GM21367 (cell line): ENCODE data around the gene EML6.

Experiments
- ATAC-seq: cut with Tn5 transposase; IDR thresholded peaks from one replicate; pipeline ENCODE4 v1.9.1; 2021; ENCODE audit not compliant: unreplicated experiment

EML6 gene

DNA sequence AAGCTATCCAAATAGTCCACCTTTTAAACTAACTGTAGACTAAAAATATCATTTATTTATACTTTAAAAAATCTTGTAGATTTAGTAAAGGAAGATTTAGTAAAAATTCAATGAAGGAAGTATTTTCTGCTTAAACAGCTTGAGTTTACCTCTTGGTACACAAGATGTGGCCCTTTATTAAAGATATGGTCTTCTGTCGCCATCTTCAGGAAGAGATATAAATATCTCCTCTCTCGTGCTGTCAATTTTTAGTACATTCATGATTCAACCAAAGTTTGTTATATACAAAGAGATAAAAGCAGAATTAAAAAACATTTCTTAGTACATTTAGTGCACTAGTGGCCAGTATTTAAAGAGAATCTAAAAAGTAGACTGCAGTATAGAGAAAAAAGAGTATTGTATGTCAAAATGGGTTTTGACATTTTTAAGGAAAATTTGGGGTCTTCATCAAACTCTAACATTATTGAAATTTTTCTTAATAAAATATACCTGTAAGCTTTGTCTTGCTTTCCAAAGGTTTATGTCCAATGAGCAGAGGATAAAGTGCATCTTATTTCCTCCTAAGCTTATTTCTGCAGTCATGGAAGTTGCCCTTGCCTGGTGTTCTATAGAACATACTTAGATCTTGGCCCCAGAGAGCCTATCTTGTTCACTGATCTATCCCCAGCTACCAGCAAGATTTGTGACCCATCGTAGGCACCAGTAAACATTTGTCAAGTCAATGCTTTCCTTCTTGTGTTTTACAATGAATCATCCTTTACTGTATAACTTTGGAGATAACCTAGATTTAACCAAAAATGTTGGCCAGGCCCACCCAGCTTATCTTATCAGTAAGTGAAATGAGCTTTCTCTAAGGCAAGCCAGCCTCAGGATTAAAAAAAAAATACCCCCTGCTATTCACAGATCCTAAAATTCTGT, 18.5 kb upstream of the EML6 start:
- ATAC-seq: no peak

DNA sequence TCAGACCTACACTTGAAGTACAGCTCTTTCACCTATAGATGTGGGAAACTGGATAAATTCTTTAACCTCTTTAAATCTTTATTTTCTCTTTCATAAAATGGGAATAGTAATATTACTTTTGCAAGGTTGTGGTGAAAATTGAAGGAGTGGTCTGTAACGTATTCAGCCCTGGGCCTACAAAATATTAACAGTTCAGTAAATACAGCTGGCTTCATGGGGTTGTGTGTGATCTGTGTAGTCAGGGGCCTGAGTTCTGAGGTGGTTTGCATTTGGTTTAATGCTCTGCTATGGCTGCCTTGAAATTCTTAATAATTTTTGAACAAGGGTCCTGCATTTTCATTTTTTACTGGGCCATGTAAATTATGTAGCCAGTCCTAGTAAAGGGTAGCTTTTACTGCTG, 16.8 kb upstream of the EML6 start:
- no peak for ATAC-seq

DNA sequence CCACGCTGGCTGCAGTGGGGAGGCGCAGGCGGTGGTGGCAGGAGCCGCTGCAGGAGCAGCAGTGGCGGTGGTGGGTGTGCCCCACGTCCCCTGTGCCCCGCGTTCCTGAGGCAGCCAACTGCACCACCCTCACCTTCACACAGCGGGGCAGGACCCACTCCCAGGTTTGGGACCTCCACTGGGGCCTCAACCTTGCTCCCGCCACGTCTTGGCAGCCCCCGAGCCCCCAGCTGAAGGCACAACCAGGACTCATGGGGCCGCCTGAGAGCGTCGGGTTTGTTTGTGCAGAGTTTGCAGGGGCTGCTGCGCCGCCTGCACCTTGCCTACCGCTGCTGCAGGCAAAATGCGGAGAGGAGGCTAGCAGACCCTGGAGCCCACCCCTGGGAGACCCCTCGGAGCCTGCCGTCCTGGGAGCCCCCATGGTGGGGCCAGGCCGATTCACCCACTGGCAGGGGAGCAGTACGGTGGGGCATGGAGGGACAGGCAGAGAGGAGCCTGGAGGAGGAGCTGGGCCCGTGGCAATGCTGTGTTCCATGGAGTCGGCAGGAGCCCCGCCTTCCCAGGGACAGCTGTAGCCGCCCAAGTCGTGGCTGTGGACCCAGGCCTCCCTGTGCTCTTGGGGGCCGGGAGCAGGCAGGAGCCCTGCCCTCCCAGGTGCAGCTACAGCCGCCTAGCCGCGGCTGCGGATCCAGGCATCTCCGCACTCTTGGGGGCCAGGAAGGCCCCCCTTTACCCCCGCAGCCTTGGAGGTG, 14.7 kb upstream of the EML6 start:
- ATAC-seq: no peak

DNA sequence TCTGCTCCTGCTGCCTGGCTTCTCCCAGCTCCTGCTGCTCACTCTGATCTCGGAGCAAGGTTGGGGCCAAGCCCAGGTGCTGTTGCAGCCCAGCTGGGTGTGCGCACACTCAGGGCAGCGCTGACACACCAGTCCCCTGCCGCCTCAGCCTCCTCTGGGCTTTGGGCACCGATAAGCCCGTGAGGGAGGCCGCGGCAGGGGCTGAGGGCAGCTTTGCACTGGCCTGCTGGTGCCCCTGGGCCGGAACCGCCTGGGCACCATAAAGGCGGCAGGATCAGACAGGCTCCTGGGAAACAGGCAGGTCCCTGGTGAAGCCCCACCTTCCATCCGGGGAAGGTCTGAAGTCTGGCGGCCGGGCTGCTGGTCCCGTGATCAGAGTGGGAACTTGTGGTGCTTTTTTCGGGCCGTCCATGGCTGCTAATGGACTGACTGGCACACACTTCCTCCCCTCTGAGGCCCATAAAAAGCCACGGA, 14.1 kb upstream of the EML6 start:
- no peak for ATAC-seq

DNA sequence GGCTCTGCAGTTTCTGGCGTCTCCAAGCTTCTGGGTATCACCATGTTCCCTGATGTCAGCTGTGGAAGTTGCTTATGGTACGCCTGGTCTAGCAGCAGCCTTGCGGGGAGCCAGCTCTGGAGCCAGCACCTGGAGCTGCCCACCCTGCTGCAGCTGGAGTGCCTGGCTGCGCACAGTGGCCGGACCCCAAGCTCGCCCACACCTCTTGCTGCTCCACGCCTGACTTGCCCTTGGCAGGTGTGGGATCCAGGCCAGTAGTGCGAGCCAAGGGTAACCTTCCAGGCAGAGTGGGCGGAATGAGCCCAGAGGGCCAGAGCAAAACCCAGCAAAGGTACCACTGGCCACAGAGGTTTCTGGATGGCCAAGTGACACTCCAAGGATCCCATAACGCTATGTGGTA, 13.2 kb upstream of the EML6 start:
- ATAC-seq: no peak

DNA sequence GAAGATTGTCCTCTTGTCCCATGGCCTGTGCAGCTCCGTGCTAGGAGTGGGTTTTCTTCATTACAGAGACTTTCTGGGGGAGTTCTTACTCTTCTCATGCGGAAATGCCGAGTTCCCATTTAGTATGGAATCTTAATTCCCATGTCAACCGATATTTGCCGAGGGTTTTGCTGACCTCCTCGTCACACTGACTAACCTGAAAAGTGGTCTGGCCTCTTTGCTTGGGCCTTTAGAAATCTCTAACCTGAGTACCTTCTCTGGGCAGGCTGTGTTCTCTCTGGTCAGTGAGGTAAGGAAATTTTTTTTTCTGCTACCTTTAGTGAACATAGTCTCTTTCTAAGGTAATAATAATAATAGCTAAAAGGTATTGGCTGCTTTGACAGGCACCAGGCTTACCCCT, 10.9 kb upstream of the EML6 start:
- no peak for ATAC-seq

DNA sequence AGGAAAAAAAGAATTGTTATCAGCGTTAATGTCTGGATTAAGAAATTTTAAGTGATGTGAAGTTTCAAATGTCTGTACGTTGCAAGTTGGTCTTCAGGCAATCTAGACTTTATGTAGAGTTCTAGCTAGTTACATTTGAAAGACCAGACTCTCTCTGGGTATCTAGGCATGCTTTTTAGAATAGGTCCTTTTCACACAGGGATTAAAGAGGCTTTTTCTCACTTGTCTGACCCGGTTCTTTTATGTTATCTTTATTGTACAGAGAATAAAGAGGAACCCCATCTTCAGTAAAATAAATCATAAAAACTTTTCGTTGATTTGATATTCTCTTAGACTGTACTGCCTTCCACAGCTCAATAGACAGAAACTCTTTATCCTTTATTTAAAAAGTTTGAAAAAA, 8.5 kb upstream of the EML6 start:
- no peak for ATAC-seq

DNA sequence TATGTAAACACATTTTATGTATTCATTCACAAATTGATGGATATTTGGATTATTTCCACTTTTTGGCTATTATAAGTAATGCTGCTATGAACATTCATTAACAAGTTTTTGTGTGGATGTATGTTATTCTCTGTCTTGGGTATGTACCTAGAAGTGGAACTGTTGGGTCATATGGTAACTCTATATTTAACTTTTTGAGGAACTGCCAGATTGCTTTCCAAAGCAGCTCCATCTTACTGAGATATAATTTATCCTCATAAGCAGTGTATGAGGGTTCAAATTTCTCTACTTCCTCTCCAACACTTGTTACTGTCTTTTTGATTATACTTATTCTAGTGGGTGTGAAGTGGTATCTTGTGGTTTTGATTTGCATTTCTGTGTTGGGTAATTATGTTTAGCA, 7.1 kb upstream of the EML6 start:
- no peak for ATAC-seq

DNA sequence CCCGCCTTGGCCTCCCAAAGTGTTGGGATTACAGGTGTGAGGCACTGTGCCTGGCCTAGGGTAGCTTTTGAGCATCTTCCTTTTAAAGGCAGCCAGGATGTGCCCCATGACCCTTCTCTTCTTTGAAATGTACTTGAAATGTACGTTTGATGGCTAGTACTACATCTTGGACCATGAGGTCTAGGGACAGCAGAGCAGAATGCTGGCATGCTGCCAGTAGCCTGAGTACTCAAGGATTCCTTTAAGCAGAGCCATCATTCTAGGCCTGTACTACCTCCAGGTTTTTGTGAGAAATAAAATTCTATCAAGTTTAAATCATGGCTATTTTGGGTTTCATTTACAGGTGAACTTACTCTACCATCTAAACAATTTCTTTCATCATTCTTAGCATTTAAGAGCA, 2.9 kb upstream of the EML6 start:
- no peak for ATAC-seq

DNA sequence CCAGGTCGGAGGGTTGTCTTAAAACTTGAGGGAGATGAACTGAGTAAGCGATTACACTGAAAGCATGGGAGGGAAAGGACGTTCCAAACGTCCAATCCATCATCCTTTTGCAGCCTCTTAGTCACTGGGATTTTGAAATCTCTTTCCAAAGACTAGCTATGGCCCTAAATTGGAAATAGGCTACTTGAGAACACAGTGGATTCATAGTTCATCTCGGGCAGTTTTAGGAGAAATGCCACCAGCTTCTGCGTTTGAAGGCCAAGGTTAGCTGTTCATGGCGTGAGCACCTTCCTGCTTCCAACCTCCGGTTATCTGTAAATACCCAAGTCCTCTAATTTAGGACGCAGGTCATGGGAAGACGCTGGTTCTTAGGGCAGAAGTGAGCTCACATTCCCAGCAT, 821 bp upstream of the EML6 start:
- no peak for ATAC-seq

DNA sequence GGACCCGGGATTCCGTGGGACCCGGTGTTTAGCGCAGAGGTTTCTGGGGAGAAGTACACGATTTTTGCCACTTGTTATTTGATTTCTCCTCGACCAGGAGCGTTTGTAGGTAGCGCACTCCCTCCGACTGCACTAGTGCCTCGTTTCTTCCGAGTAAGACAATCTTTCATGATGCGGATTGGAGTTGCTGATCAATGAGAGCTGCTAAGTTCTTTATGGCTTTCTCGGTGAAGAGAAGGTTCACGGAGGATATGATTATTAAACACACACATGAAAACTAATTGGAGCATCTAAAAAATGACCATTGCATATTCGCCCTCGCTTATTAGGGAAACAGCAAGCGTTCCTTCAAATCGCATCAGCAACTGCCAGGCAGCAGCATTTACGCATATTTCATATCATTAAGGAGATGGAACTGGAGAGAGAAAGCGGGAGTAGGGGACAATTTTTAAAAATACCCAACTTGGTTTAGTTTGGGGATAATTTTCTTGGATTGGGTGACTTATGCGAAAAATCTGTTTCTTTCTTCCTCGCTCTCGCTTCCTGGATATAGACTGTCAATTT, 616 bp downstream of the EML6 start:
- ATAC-seq: no peak

DNA sequence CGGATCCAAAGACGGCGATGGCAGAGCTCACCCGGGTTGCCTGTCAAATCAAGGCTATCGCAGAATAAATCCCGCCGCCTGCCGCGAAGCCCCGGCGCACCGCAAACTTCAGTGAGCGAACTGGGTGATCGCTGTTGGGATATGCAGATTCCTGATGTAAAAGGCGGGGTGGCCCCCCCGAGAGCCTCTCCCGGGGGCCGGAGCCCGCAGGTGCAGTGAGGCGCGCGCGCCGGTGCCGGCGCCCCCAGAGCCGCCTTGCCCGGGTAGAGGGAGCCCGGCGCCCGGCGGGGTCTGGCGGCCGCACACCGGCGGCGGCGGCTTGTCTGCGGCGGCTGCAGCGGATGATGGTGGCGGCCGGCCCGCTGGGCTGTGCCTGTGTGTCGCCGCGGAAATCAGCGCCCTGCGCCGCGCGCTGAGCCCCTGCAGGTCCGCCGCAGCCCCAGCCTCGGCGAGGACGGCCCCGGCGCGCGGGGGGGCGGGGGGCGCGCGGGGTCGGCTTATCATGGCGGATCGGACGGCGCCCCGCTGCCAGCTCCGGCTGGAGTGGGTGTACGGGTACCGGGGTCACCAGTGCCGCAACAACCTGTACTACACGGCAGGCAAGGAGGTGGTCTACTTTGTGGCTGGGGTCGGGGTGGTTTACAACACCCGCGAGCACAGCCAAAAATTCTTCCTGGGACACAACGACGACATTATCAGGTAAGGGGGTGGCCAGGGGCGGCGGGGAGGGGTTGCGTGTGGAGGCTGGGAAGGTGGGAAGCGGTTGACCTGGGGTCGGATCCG, 1.3 kb downstream of the EML6 start:
- no peak for ATAC-seq

DNA sequence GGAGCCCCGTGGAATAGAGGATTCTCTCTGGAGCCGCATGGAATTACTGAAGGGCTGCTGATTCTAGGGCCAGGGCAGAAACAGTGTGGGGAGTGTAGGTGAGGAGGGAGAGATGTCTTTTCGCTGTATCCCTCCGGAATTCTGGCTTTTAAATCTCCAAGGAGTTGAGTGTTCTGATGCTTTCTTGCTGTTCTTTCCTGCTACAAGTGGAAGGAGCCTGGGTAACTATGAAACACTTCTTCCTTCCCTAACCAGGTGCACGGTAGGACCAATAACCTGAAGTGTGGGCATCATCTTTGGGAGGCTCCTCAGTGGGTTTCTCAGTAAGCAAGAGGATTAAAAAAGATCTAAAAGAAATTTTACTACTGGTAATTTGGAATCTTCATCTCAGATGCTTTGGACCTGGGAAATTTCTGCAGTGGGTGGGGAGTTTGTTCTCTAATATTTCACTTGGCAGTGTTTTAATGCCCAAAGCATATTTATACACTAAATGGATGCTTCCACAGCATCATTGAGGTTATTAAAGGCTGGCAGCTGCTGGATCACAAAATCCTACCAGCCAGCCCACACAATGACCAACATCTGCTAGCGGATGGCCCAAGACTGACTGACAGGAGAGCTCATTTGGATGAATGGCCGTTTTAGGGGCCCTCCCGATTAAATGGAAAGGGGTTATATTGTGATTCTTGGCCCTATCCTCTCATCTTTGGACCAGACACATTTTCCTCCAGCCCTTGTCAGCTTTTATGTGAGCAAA, 2.1 kb downstream of the EML6 start:
- no peak for ATAC-seq

DNA sequence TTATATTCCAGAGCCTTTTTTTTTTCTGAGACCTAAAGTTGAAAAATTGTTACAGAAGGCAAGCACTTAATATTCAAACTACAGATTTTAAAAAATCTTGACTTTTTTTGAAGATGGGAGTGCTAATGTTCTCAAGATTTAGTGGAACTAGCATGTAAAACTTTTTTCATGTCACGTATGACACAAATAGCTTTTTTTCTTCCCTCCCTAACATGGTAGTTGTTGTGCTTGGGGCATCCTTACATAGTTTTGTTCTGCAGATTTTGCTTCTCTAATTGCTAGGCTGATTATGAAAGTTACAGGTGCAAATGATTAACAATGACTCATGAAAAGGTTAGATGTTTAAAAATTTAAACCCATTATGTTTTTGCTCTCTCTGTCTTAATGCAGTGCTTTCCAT, 3.0 kb downstream of the EML6 start:
- ATAC-seq: no peak

DNA sequence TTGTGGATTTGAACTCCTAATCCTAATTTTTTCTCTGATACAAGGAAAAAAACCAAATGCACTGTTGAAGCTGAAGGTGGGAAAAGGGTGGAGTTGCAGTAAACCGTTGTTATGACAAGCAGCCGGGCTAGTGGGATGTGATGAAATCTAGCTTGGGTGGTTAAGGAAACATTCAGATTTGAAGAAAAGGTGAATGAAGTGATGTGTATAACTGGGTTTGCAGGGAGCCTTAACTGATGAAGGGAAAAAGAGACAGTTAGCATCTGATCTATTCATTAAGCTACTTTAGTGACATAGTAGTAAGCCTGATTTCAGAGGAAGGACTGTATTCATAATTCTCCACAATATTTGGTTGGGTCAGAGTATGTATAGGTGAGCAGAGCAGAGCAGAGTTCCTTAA, 3.5 kb downstream of the EML6 start:
- no peak for ATAC-seq

DNA sequence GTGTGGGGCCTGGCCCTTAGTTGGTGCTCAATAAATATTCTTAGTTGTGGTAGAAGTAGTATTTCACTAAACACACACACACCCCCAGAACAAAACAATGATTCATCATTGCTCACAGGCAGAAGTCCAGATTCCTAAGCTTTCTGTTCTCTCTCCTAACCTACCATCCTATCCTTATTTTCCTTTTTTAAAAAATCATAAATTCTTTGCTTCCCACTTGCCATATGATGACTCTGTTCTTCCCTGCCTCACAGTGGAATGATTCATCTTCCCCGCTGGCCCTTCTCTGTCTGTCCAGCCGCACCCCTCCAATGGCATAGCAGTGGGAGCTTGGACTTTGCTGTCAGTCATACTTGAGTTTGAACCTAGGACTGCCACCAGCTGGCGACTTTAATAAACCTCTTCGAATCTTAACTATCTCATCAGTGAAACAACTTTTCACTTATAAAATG, 5.2 kb downstream of the EML6 start:
- no peak for ATAC-seq

DNA sequence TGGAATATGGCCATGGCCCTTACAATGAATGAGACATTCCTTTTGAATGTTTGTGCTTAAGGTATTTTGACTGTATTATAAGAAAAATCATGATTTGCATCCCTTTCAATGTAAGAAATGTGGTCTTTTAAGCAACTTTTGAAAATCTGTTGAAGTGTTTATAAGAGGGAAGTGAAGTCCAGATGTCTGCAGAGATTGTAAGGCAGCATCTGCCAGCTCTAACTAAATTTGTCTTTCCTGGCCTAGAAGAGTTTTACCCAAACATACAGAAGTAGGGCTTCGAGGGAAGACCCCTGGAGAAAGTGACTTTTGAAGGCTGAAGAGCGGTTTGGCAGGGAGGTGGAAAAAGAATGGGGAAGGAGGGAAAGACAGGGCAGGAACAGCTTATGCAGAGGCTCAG, 12.2 kb downstream of the EML6 start:
- no peak for ATAC-seq

DNA sequence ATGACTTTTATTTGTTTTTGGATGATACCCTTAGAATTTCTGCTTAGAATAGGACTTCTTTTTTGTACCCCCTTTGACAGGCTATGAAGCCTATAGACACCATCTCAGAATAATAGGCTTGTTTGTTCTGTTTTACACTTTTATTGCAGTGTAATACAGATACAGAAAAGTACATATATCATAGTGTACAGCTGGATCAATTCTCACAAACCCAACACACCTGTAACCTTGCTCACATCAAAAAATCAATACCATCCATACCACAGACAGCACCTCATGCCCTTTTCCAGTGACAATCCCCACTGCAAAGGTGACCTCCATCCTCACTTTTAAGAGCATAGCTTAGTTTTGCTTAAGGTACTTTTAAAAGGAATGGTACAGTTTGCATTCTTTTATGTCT, 14.8 kb downstream of the EML6 start:
- ATAC-seq: no peak

DNA sequence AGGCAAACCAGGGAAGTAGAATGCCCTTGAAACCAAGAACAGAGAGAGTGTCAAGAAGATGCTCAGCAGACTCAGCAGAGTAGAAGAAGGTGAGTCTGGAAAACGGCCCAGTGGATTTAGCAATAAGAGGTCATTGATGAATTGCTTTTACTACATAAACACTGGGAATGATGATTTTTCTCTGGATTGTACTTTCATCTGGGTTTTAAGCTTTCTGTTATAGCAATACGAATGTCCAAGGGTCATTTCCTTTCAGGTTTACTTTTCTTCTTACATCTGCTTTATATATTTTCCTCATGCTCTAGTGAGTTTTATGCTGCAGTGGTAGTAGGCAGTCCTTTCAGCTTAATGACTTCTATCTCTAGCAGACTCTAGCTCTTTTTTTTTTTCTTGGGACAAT, 16.9 kb downstream of the EML6 start:
- no peak for ATAC-seq

DNA sequence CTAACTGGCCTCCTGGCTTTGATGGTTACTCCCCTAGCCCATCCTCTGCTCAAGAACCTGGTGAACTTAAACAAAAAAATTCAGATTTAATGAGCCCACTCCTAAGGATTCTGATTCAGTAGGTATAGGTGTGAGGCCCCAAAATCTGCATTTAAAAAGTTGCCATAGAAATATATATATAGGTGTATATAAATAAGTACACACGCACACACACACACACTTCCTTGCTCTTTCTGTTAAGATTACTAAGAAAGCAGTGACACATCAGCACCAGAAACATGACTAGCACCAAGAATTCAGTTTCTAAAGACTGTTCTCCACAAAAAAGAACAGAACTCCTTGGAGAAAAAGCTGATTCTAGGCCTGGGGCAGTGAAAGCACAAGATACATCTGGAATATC, 17.8 kb downstream of the EML6 start:
- ATAC-seq: no peak
